GM20000 (cell line): ENCODE measurements around the gene PHACTR4.

ENCODE experiments used
- DNase-seq: peaks from one replicate; pipeline ENCODE4 v3.0.0; 2012; ENCODE audit warnings: low spot score
- TF ChIP-seq, protein P1 (sequence below): IDR thresholded peaks from 2 replicates; pipeline ENCODE4 v1.5.1; 2012; ENCODE audit warnings: mild to moderate bottlenecking, control low read depth; ENCODE audit errors: extremely low read depth, missing control alignments

Gene PHACTR4

DNA sequence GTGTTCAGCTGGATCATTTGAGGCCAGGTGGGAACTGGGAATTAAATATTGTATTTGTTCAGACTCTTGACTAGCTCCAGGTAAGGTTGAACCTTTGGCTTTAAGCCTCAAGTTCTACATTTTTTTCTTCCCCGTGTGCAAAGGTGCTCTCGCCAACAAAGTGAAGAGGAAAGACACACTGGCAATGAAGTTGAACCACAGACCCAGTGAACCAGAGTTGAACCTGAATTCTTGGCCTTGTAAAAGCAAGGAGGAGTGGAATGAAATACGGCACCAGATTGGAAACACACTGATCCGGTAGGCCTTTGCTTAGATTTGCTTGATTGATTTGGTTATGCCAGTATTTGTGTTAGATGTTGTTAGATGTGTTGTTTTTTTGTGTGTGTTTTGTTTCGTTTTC is 110.8 kb downstream of the PHACTR4 start:
- DNase-seq, result no peak
- TF ChIP-seq, protein P1, sequence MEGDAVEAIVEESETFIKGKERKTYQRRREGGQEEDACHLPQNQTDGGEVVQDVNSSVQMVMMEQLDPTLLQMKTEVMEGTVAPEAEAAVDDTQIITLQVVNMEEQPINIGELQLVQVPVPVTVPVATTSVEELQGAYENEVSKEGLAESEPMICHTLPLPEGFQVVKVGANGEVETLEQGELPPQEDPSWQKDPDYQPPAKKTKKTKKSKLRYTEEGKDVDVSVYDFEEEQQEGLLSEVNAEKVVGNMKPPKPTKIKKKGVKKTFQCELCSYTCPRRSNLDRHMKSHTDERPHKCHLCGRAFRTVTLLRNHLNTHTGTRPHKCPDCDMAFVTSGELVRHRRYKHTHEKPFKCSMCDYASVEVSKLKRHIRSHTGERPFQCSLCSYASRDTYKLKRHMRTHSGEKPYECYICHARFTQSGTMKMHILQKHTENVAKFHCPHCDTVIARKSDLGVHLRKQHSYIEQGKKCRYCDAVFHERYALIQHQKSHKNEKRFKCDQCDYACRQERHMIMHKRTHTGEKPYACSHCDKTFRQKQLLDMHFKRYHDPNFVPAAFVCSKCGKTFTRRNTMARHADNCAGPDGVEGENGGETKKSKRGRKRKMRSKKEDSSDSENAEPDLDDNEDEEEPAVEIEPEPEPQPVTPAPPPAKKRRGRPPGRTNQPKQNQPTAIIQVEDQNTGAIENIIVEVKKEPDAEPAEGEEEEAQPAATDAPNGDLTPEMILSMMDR, result no peak

DNA sequence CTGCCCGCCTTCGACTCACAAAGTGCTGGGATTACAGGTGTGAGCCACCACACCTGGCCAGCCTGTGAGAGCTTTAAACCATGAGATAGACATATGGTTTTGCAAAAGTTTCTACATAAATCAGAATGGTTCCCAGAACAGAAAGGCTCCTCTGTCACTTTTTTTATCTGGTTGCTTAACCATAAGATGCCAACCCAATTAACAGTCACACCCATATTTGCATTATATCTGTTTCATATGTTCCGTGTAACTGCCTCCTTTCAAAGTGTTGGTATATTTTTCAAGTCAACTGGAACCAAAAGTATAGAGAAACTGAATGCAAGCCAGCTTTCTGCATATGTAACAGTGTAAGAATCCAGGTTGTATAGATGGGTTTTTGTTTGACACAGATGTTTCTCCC is 112.6 kb downstream of the PHACTR4 start:
- TF ChIP-seq, protein P1, result no peak
- DNase-seq, result no peak

GRCh38 chr1:28482702-28483101 is 113.2 kb downstream of the PHACTR4 start:
- no peak for DNase-seq
- TF ChIP-seq, protein P1, result no peak

- TF ChIP-seq, protein P1, result no peak
Measured at GRCh38 chr1:28494737-28495136, 125.2 kb downstream of the PHACTR4 start.

GRCh38 chr1:28499553-28499952 is 130.0 kb downstream of the PHACTR4 start:
- no peak for DNase-seq
- TF ChIP-seq, protein P1, result no peak

More at GRCh38 chr1:28494737-28495136, 125.2 kb downstream of the PHACTR4 start:
- no peak for DNase-seq

GRCh38 chr1:28501925-28502324 is 132.4 kb downstream of the PHACTR4 start:
- TF ChIP-seq, protein P1, result no peak
- DNase-seq, result no peak

DNA sequence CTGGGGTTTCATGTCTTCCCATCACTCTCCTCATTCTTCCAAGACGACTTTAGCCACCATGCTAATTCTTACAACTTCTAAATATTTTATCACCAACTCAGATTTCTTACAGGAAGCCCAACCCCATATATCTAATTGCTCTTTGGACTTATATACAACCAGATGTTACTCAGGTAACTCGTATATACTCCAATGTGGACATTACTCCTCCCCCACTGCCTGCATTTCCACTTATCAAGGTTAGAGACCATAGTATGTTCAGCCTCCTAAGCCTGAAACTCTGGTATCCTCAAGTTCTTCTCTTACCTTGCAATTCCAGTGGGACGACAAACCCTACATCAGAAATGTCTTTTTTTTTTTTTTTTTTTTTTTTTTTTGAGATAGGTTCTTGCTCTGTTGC is 133.6 kb downstream of the PHACTR4 start:
- no peak for DNase-seq
- TF ChIP-seq, protein P1, result no peak
